UCSD-AML1 (cell line): ENCODE data around the gene C22orf23.
"Not testable (repeated sequence)": the region's sequence is repeated elsewhere in the genome, so short reads cannot be mapped to it uniquely, and the experiment has no call there.

Experiments
- DNase-seq: peaks from one replicate; lab custom pipeline; 2025; ENCODE audit not compliant: unreplicated experiment; lab: John Stamatoyannopoulos, UW

Gene C22orf23

DNA sequence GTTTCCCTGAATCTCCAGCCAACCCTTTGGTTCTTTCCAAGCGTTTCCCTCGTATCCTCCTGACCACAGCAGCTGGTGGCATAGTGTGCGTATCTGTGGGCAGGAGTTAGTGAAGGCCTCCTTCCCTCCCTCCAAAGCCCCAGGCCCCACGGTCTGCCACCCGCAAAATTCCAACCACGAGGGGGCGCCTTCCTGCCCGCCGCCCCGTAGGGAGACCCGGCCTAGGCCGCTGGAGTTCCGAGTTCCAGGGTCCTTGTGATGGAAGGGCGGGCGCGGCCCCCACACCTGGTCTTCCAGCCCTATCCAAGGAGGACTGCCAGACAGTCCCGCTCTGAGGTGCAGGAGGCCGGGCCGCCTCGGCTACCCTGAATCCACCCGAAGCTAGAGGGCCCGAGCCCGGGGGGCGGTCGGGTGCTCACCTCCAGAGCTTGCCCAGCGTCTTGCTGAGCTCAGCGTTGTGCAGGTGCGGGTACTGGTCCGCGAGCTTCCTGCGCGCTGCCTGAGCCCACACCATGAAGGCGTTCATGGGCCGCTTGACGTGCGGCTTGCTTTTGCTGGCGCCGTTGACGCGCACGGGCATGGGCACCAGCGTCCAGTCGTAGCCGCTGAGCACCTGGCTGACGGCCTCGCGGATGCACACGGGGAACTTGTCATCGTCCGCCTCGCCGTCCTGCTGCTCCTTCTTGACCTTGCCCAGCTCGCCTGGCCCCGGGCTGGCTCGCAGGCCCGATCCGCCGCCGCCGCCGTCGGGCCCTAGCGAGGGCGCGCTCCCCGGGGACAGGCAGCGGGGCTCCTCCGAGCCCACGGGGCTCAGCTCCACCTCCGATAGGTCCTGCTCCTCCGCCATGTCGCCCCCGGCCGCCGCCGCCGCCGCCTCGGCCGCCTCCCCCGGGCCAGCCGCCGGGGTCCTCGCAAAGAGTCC lies 29.8 kb upstream of the C22orf23 start:
- DNase-seq = no peak

DNA sequence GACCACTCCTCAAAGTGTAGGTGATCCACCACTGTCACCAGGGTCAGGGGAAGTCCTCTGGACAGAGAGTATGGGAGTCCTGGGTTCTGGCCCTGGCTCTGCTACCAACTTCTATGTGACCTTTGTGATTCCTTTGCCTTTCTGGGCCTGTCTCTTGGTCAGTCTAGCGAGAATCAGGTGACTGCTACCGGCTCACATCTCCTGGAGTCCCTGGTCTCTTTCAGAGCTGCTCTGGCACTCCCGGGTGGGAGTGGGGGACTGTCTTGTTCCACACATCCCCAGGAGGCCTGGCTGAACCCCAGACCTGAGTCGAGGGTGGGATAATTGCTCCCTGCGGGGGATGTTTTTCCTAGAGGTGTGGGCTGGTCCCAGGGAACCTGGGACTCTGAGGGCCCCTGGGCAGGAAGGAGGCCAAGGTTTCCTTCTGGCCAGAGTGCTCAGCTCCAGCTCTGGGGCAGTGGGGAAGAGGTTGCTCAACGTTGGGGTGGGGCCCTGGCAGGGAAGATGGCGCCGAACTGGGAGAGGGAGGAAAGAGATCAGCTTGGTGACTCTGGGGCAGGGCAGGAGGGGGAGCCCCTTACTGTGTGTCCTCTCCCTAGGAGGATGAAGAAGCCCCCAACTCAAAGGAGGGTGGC lies 28.9 kb upstream of the C22orf23 start:
- DNase-seq = no peak

DNA sequence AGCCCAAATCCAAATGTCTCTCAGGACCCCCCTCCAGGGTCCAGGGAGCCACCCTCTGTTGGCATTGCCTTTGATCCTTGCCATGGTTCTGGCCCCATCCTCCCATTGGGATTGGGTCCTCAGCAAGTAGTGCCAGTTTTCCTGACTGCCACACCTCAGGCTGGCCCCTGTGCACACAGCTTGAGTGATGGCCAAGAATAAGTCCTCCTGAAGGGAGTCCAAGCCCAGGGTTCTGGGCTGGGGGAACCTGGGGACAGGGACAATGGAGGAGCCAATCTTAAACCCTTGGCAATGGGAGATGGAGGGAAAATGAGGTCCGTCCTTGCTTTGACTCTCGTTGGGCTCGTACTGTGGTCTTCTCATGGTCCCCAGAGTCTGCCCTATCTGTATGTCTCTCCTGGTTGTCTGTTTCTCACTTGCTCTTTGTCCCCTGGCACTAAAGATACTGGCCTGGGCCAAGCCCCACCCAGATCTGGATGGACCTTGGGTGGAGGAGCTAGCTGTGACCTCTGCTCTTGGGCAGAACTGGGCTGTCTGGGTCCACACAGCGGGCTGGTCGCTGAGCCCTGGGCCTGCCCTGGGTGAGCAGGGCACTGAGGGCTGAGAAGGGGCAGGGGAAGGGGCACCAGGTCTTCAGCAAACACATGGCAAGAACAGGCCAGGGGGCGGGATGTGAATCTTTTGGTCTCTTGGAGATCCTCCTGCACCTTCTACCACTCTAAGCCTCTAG lies 28.0 kb upstream of the C22orf23 start:
- no peak for DNase-seq

DNA sequence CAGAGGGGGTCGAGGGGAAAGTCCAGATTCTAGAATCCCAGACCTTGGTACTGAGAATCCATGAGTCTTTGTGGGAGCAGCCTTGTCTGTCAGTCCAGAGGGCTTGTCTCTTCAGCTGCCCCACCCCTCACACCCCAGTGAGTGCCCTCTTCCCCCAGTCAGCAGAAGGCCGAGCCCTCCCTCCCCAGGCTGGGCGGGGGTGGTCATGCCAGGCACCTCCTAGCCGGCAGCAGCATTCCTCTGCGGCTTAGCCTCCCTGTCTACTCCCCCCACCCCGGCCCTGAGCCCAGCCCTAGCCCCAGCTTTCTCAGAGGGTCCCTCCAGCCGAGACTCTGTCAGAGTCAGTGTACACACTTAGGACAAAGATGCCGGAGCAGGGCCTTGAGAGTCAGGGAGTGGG lies 26.4 kb upstream of the C22orf23 start:
- no peak for DNase-seq

DNA sequence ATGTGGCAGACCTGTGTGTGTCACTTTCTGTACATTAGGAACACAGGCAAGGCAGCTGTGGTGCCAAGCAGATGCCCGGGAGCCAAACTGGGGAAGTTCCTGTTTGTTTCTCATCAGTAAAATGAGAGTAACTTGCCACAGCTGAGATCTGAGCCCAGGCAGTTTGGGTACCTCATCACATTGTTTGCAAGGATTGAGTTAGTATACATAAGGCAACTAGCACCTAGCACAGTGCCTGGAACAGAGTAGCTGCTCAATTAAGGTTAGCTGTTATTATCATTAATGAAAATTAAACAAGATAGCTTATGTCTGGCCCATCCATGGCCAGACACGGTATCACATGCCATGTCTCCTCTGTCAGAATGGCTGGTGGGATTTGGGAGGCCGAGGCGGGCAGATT lies 23.1 kb upstream of the C22orf23 start:
- DNase-seq = no peak

DNA sequence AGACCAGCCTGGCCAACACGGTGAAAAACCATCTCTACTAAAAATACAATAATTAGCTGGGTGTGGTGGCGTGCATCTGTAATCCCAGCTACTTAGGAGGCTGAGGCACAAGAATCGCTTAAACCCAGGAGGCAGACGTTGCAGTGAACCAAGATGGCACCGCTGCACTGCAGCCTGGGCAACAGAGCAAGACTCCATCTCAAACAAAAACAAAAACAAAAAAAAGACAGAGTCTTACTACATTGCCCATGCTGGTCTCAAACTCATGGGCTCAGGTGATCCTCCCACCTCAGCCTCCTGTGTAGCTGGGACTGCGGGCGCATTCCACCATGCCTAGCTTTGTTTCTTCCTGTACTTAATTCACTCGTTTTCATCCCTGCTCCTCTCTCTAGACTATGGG lies 22.6 kb upstream of the C22orf23 start:
- not testable (repeated sequence) for DNase-seq

DNA sequence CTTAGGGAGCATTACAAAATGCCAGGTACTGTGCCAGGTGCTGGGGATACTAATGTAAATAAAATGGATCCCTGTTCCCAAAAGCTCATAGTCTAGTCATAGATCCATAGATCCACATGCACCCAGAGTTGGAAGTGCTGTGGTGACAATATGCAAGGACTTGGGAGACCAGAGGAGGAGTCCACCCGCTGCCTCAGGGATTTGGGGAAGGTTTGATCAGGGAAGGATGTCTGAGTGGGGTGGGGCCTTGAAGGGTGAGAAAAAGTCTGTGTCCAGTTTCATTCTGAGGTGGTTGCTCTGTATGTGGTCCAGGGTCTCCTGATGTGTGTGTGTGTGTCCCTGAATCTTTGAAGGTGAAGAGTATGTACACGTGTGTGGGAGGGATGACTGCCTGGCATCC lies 21.8 kb upstream of the C22orf23 start:
- DNase-seq = no peak

DNA sequence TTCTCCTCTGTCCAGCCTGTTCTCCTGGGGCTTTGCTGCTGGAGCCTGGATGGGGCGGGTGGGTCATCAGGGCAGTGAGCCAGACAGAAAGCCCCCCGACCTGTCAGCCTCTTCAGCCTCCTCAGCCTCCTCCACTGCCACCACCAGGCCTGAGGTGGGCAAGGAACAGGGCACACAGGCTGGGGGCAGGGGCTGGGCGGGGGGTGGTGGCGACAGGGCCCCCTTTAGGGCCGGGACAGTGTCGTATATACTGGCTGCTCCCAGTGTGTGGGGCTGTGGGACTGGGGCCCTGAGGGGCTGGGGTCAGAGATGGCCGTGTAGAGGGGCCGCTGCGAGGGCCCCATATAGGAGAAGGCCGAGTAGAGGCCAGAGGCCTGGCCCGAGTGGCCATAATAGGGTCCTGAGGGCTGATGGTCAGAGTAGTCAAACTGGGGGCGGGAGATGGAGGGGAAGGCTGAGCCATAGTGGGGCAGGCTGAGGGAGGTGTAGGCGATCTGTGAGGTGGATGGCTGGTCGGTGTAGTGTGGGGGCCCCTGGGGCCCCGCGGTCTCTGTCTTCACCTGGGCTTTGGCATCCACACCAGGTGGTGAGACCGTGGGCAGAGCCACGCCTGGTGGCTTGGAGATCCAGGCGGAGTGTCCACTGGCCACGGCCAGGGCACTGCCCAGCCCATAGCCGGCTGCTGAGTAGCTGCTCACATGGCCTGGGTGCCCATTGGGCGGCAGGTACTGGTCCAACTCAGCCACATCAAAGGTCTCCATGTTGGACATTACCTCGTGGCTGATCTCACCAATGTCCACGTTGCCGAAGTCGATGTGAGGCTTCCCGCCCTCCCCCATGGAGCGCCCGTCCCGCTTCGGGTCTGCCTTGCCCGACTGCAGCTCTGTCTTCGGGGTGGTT lies 20.1 kb upstream of the C22orf23 start:
- no peak for DNase-seq

DNA sequence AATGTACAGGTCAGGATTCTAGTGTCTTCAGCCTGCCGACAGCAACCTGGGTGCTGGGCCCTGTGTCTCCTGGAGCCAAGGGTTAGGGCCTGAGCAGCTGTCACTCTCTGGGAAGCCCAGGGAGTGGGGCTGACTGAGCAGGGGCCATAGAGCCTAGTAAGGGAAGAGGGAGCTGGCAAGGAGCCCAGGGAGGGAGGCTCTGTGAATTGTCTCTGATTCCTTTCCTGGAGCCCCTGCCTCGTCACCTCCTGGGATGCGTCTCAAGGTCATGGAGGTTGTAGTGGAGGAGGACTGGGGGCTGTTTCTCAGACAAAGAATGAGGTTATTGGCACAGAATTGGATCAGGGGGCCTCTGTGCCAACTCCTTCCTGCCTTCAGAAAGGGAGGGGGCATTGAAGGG lies 19.1 kb upstream of the C22orf23 start:
- no peak for DNase-seq

DNA sequence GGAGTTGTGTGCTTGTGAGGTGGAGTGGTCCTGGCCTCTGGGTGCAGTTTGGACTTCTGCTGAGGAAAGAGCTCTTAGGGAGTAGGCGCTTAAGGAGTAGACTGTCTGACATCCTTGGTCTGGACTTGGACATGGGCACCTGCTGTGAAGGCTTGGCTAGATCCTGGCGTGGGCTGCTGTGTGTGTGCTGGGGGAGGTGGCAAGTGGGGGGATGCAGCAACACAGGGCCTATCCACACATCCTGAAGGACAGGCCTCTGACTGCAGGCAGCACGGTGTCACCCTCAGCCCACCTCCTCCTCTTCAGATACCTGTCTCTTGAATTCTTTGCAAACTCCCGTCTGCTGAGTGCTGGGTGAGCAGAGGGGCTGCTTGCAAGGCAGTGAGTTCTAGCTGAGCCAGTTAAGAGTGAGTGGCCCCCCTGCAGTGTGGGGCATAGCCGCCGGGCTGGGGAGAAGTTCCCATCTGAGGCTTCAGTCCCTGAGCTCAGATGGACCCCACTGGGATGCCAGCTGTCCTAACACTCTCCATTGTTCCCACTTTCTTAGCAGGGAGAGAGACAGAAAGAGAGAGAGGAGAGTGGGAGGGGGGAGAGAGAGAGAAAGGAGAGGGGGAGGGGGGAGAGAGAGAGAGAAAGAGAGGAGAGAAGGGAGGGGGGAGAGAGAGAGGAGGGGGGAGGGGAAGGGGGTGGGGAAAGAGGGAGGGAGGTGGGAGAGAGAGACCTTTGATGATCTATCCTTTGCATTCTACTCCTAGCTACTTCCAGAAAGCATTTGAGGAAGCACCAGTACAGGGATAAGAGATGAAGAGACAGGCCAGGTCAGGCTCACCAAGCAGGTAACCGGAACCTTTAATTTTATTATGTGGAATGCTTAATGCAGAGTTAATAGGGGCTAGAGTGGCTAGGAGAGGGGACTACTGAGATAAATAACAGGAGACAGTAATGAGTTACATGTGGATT lies 18.4 kb upstream of the C22orf23 start:
- DNase-seq = no peak

DNA sequence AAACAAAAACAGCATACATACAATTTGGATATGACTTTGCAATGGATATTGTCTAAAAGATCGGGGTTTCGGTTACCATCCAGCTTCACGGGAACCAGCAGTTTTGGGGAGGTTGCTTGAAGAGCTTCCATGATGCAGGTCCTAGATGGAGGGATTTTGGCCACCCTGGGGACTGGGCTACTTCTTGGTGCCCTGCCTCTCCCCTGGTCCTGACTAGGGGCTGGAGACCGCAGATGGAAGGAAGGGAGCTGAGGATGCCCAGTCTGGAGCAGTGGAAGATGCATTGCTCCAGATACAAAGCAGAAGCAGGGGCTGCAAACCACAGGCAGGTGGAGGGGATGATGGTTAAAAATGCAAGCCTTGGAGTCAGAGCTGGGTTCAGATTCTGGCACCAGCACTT lies 17.5 kb upstream of the C22orf23 start:
- DNase-seq = no peak

DNA sequence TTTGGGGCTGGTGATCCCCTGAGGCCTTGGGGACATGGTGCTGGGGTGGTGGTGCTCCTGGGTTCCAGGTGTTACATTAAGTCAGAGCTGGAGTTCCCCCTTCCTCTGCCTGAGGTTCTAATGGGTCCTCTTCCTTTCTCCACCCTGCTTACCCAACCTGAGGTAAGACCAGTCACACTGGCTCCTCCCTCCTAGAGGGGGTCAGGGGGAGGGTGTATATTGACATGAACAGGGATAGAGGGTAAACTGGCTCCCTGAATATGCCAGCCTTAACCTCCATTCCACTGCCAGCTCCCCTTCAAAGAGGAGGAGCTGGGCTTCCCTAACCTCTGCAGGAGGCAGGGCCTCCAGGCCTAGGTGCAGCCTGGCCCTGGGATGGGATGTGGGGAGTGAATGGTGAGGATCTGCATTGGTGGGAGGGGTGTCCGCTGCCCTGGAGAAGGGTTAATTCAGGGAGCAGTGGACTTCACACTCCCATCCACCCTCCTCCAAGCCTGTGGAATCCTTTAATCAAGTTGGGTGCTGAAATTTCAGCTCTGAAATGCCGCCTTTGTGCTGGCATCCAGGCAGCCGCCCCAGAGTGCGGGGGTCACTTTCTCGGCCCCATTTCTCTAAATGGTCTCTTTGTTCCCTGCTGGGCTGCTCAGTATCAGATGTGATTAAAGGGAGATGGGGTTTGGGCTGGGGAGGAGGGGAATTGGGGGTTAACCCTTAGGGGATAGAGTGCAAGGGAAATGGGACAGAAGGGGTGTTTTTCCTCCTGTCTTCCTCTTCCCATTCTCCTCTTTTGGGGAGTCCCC lies 15.3 kb upstream of the C22orf23 start:
- no peak for DNase-seq

DNA sequence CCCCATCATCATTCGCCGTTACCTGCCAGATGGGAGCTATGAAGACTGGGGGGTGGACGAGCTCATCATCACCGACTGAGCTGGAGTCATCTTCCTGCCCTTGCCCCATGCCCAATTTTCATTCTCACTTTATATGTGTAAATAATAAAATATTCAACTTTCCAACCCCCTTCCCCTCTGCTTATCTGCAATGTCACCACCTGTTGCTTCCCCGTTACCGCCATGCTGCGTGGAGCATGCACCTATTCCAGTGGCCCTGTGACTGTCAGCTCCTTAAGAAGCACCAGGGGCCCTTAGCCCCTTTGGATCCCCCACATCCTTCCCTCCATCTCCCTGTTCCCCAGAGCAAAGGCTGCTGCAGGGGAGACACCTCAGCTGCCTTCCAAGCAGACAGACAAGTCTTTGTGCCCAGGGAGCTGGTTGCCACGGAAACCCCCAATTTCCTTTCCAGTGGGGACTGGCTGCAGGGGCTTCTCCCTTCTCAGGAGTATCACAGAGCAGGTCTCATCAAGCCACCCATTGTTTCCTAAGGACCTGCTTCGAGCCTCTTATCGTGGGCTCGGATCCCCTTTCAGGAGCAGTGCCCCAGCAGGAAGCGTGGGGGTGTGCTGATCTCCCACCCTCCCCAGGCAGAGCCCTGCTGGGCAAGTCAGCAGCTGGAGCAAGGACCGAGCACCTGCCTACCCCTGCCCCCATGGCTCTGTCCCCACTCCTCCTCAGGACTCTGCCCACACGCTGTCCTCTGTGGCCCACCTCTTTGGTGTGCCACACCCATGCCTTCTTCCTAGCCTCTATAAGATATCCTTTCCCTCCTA lies 14.4 kb upstream of the C22orf23 start:
- no peak for DNase-seq

DNA sequence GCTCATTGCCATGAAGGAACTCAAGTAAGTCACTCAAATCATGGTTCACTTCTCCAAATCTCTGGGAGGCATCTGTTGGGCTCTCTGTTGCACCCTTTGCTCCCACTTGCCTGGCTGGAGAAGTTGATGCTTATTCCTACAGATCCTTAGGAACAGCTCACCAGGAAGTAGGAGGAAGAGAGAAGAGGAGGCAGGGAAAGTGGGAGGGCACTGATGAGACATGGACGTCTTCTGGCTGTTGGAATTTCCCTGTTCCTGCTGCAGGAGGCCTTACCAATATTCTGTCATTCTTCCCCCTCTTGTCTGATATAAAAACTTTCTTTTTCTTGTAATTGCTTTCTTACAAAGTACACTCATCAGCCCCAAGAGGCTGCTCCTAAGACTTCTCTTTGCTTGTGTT lies 13.7 kb upstream of the C22orf23 start:
- DNase-seq = no peak

DNA sequence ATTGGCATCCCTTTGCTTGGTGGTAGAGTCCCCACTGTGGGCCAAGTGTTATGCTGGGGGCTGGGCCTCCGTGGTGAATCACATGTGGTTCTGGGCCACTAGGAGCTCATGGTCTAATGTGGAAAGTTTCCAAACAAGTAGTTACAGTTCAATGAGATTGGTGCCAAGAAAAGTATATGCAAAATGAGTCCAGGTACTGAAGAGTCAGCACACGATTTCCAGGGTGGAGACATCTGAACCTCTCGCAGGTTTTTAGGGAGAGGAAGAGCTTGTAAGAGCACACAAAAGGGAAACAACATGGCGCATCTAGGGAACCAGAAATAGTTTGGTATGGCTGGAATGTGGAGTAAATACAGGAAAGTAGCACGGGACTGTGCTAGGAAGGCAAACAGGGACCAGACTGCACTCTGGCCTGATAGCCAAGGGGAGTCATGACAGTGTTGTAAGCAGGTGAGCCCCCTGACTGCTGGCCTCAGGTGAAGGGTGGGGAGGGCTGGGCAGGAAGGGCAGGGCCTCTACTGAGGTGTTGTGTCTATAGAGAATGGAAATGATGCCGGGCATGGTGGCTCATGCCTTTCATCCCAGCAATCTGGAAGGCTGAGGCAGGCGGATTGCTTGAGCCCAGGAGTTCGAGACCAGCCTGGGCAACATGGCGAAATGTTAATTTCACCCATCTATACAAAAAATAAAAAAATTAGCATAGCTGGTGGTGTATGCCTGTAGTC lies 12.7 kb upstream of the C22orf23 start:
- DNase-seq = no peak

DNA sequence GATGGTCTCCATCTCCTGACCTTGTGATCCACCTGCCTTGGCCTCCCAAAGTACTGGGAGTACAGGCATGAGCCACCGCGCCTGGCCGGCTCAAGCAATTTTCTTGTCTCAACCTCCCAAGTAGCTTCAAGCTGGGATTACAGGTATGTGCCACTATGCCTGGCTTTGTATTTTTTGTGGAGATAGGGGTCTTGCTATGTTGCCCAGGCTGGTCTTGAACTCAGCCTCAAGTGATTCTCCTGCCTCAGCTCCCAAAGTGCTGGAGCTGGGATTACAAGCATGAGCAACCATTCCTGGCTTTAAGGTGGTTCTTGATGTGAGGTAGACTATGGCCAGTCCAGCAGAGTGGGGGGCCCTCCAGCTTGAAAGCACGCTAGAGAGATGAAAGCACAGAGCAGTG lies 7.7 kb upstream of the C22orf23 start:
- no peak for DNase-seq

DNA sequence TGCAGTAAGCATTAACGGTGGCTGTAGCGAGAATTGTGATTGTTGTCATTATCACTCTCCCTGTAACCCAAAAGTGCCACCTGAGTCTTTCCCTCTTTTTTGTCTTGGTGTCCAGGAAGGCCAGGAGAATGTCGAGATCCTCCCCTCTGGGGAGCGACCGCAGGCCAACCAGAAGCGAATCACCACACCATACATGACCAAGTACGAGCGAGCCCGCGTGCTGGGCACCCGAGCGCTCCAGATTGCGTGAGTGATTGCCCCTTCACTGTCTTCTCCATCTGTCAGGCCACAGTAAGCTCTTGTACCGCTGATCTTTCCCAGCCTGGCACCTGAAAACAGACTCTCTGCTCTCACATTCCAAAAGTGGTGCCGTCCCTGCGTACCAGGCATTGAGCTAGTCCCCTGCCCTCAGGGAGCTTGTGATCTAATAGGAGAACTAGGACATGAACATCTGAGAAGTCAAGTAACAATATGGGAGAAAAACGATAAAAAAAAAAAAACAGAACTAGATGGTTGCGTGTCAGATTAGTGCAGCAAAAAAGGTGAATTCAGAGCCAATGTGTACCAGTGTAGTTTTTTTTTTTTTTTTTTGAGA lies 5.9 kb upstream of the C22orf23 start:
- no peak for DNase-seq
